GM23338 (cell line): ENCODE measurements around the gene ZNF385B. TPM values are rescaled to one million over a fixed set of nuclear protein-coding genes. Genes with fewer than 3 reads are reported as not detected.

Experiments used
- ATAC-seq: fragments of 200-7000 bp; cut with Tn5 transposase; 3 replicates; pipeline ENCODE4 v1.9.1; 2020
- DNase-seq: peaks from one replicate; pipeline ENCODE4 v3.0.0-alpha.2; 2015; ENCODE audit warnings: low spot score
- H2AFZ ChIP-seq: fragments of 200-600 bp; sonication (generic); 2 replicates; pipeline ENCODE4 v1.8.0; 2016; ENCODE audit warnings: antibody characterized with exemption, mild to moderate bottlenecking, moderate library complexity
- H3F3A ChIP-seq: fragments of 200-600 bp; sonication (generic); replicated peaks from 2 replicates; pipeline ENCODE4 v1.8.0; 2017; ENCODE audit warnings: antibody characterized with exemption, mixed run types, low read depth
- H3K27ac ChIP-seq: fragments of 200-600 bp; sonication (generic); 2 replicates; pipeline ENCODE4 v1.6.1; 2016; ENCODE audit warnings: low read depth
- H3K27me3 ChIP-seq: fragments of 200-600 bp; sonication (generic); 2 replicates; pipeline ENCODE4 v1.8.0; 2016; ENCODE audit warnings: mild to moderate bottlenecking, mixed run types, moderate library complexity; ENCODE audit not compliant: insufficient read depth
- H3K36me3 ChIP-seq: fragments of 200-600 bp; sonication (generic); 2 replicates; pipeline ENCODE4 v1.8.0; 2016; ENCODE audit warnings: mild to moderate bottlenecking; ENCODE audit not compliant: insufficient read depth
- H3K4me1 ChIP-seq: fragments of 200-600 bp; sonication (generic); 2 replicates; pipeline ENCODE4 v1.8.0; 2016; ENCODE audit warnings: mild to moderate bottlenecking, moderate library complexity; ENCODE audit not compliant: insufficient read depth
- H3K4me2 ChIP-seq: fragments of 200-600 bp; sonication (generic); 2 replicates; pipeline ENCODE4 v1.7.1; 2017; ENCODE audit warnings: mixed run types
- H3K4me3 ChIP-seq: fragments of 200-600 bp; sonication (generic); 2 replicates; pipeline ENCODE4 v1.6.1; 2016; ENCODE audit warnings: mixed run types
- H3K79me2 ChIP-seq: fragments of 200-600 bp; sonication (generic); replicated peaks from 2 replicates; pipeline ENCODE4 v1.8.0; 2017; ENCODE audit warnings: mild to moderate bottlenecking; ENCODE audit not compliant: insufficient read depth
- H3K9me2 ChIP-seq: fragments of 200-600 bp; sonication (generic); 2 replicates; pipeline ENCODE4 v1.8.0; 2017; ENCODE audit not compliant: insufficient read depth
- H4K20me1 ChIP-seq: fragments of 200-600 bp; sonication (generic); replicated peaks from 2 replicates; pipeline ENCODE4 v1.8.0; 2017; ENCODE audit warnings: mild to moderate bottlenecking; ENCODE audit not compliant: insufficient read depth
- H3K27ac Mint-ChIP-seq: 2 replicates; pipeline ENCODE4 v1.8.0; 2020; ENCODE audit warnings: inconsistent platforms, mild to moderate bottlenecking, moderate library complexity, mixed read lengths
- H3K27me3 Mint-ChIP-seq: 3 replicates; pipeline ENCODE4 v1.8.0; 2022; ENCODE audit warnings: low read depth, mild to moderate bottlenecking, moderate library complexity, mixed read lengths, inconsistent platforms; ENCODE audit not compliant: insufficient read depth, poor library complexity
- H3K36me3 Mint-ChIP-seq: 3 replicates; pipeline ENCODE4 v1.8.0; 2021; ENCODE audit warnings: low read depth, mild to moderate bottlenecking, inconsistent platforms, moderate library complexity, mixed read lengths
- H3K4me1 Mint-ChIP-seq: 3 replicates; pipeline ENCODE4 v1.8.0; 2020; ENCODE audit warnings: mild to moderate bottlenecking, inconsistent platforms, mixed read lengths
- H3K4me3 Mint-ChIP-seq: 3 replicates; pipeline ENCODE4 v1.8.0; 2021; ENCODE audit warnings: moderate library complexity, mild to moderate bottlenecking, inconsistent platforms, mixed read lengths
- H3K9me3 Mint-ChIP-seq: 3 replicates; pipeline ENCODE4 v1.8.0; 2020; ENCODE audit warnings: moderate library complexity, mild to moderate bottlenecking, inconsistent platforms, mixed read lengths
- CREB1 ChIP-seq: fragments of 250-450 bp; sonication (Bioruptor Pico); IDR thresholded peaks from 2 replicates; pipeline ENCODE4 v1.5.0; 2020; ENCODE audit warnings: low read depth, mild to moderate bottlenecking, moderate library complexity
- ETS1 ChIP-seq: IDR thresholded peaks from 2 replicates; pipeline ENCODE4 v1.6.1; 2016; ENCODE audit warnings: antibody characterized with exemption
- EZH2 ChIP-seq: fragments of 200-600 bp; sonication (generic); IDR thresholded peaks from one replicate; pipeline ENCODE4 v1.8.0; 2017; ENCODE audit warnings: antibody characterized with exemption, mild to moderate bottlenecking, low read depth; ENCODE audit not compliant: unreplicated experiment
- EZH2phosphoT487 ChIP-seq: fragments of 200-600 bp; sonication (generic); IDR thresholded peaks from one replicate; pipeline ENCODE4 v1.8.1; 2018; ENCODE audit warnings: antibody characterized with exemption; ENCODE audit not compliant: unreplicated experiment
- JUNB ChIP-seq: IDR thresholded peaks from one replicate; pipeline ENCODE4 v1.6.1; 2016; ENCODE audit warnings: antibody characterized with exemption; ENCODE audit not compliant: unreplicated experiment
- NANOG ChIP-seq: IDR thresholded peaks from 2 replicates; pipeline ENCODE4 v1.6.1; 2016; ENCODE audit warnings: antibody characterized with exemption, borderline replicate concordance
- POLR2AphosphoS5 ChIP-seq: IDR thresholded peaks from 2 replicates; pipeline ENCODE4 v1.6.1; 2016; ENCODE audit warnings: antibody characterized with exemption, low read depth
- STAT1 ChIP-seq: IDR thresholded peaks from one replicate; pipeline ENCODE4 v1.6.1; 2016; ENCODE audit warnings: antibody characterized with exemption; ENCODE audit not compliant: unreplicated experiment
- ZNF114 ChIP-seq: fragments of 250-450 bp; sonication (Bioruptor Pico); IDR thresholded peaks from 2 replicates; pipeline ENCODE4 v1.5.0; 2020; ENCODE audit warnings: mild to moderate bottlenecking, moderate library complexity
- ZNF331 ChIP-seq: fragments of 250-450 bp; sonication (Bioruptor Pico); IDR thresholded peaks from 2 replicates; pipeline ENCODE4 v1.5.0; 2020; ENCODE audit warnings: low read depth, mild to moderate bottlenecking, moderate library complexity
- polyA plus RNA-seq: library from polyadenylated mRNA; unstranded; fragments of >200 nt; fragmentation: Nextera tagmentation; extraction: Ambion mirVana; gene quantifications from 2 replicates; pipeline ENCODE4 v1.2.1, GENCODE V29; 2016
- total RNA-seq: library from RNA; depleted of rRNA; stranded (reverse); fragments of >200 nt; shearing (Covaris generic); gene quantifications from 2 replicates; pipeline ENCODE4 v1.2.3, GENCODE V29; 2014
- TF ChIP-seq, protein P1 (sequence below): fragments of 250-450 bp; sonication (Bioruptor Pico); IDR thresholded peaks from 2 replicates; pipeline ENCODE4 v1.5.0; 2020; ENCODE audit warnings: mild to moderate bottlenecking, moderate library complexity
- TF ChIP-seq, protein P2 (sequence below): IDR thresholded peaks from one replicate; pipeline ENCODE4 v1.6.1; 2018; ENCODE audit warnings: antibody characterized with exemption; ENCODE audit not compliant: unreplicated experiment
- TF ChIP-seq, protein P3 (sequence below), 2 experiments: fragments of 200-600 bp in 1 of 2; sonication (generic) in 1 of 2; conservative IDR thresholded peaks; 2 replicates each; pipeline versions ENCODE4 v1.5.1 to v1.6.1; 2016 to 2017; ENCODE audit warnings: antibody characterized with exemption in 2 of 2, low read depth in 2 of 2, mild to moderate bottlenecking in 2 of 2, moderate library complexity in 1 of 2

The ZNF385B gene
- total and polyA plus RNA-seq, 2 experiments from 2014 or later, result 1.5 to 4.6 TPM

DNA sequence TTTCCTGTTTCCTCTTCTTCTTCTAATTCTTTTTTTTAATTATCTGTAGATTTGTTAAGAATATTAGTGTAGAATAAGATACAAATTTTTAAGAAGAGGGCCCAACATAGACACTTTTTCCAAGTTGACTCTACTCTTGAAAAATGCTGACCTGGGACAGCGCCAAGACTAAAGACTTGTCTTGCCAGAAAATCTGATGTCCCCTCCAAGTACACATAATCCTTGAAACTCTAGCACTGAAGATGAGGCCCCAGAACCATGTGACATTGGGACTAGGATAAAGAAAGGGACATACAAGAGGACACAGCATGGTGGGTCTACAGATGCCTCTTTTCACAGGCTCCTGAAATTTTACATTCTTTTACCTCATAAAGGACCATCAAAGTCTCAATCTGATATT lies 325.2 kb downstream of the ZNF385B start:
- Histone ChIP-seq H3K27me3 (no peaks in the 10 kb centered on the region), H3K4me3 (no peak overlapping the region), H2AFZ (no peak overlapping the region), H3K4me2 (no peak overlapping the region), H4K20me1 (no peaks in the 10 kb centered on the region), H3K79me2 (no peaks in the 10 kb centered on the region), H3K4me1 (0 out of 2 replicates have a peak, but pooled peaks cover 5% of the 10 kb centered on the region), H3K27ac (no peak overlapping the region), H3F3A (no peaks in the 10 kb centered on the region), H3K36me3 (no peaks in the 10 kb centered on the region), H3K9me2 (no peaks in the 10 kb centered on the region)
- H3K9me3 Mint-ChIP-seq, result peaks cover 3% of the 10 kb centered on the region; the same call in 2 of the 3 replicates
- no peaks in the 10 kb centered on the region for H3K36me3 Mint-ChIP-seq
- H3K4me1 Mint-ChIP-seq, result peaks cover 10% of the 10 kb centered on the region; the same call in 2 of the 3 replicates
- no peak for ATAC-seq
- DNase-seq, result no peak
- no peaks in the 10 kb centered on the region for H3K27me3 Mint-ChIP-seq
- no peak overlapping the region; the same call in 1 of the 2 replicates for H3K27ac Mint-ChIP-seq
- TF ChIP-seq STAT1, result no peak
- TF ChIP-seq, protein P1, sequence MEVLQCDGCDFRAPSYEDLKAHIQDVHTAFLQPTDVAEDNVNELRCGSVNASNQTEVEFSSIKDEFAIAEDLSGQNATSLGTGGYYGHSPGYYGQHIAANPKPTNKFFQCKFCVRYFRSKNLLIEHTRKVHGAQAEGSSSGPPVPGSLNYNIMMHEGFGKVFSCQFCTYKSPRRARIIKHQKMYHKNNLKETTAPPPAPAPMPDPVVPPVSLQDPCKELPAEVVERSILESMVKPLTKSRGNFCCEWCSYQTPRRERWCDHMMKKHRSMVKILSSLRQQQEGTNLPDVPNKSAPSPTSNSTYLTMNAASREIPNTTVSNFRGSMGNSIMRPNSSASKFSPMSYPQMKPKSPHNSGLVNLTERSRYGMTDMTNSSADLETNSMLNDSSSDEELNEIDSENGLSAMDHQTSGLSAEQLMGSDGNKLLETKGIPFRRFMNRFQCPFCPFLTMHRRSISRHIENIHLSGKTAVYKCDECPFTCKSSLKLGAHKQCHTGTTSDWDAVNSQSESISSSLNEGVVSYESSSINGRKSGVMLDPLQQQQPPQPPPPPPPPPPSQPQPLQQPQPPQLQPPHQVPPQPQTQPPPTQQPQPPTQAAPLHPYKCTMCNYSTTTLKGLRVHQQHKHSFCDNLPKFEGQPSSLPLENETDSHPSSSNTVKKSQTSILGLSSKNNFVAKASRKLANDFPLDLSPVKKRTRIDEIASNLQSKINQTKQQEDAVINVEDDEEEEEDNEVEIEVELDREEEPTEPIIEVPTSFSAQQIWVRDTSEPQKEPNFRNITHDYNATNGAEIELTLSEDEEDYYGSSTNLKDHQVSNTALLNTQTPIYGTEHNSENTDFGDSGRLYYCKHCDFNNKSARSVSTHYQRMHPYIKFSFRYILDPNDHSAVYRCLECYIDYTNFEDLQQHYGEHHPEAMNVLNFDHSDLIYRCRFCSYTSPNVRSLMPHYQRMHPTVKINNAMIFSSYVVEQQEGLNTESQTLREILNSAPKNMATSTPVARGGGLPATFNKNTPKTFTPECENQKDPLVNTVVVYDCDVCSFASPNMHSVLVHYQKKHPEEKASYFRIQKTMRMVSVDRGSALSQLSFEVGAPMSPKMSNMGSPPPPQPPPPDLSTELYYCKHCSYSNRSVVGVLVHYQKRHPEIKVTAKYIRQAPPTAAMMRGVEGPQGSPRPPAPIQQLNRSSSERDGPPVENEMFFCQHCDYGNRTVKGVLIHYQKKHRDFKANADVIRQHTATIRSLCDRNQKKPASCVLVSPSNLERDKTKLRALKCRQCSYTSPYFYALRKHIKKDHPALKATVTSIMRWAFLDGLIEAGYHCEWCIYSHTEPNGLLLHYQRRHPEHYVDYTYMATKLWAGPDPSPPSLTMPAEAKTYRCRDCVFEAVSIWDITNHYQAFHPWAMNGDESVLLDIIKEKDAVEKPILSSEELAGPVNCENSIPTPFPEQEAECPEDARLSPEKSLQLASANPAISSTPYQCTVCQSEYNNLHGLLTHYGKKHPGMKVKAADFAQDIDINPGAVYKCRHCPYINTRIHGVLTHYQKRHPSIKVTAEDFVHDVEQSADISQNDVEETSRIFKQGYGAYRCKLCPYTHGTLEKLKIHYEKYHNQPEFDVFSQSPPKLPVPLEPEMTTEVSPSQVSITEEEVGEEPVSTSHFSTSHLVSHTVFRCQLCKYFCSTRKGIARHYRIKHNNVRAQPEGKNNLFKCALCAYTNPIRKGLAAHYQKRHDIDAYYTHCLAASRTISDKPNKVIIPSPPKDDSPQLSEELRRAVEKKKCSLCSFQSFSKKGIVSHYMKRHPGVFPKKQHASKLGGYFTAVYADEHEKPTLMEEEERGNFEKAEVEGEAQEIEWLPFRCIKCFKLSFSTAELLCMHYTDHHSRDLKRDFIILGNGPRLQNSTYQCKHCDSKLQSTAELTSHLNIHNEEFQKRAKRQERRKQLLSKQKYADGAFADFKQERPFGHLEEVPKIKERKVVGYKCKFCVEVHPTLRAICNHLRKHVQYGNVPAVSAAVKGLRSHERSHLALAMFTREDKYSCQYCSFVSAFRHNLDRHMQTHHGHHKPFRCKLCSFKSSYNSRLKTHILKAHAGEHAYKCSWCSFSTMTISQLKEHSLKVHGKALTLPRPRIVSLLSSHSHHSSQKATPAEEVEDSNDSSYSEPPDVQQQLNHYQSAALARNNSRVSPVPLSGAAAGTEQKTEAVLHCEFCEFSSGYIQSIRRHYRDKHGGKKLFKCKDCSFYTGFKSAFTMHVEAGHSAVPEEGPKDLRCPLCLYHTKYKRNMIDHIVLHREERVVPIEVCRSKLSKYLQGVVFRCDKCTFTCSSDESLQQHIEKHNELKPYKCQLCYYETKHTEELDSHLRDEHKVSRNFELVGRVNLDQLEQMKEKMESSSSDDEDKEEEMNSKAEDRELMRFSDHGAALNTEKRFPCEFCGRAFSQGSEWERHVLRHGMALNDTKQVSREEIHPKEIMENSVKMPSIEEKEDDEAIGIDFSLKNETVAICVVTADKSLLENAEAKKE, result no peak
- TF ChIP-seq CREB1, result no peak
- no peak for TF ChIP-seq NANOG
- TF ChIP-seq, protein P2, sequence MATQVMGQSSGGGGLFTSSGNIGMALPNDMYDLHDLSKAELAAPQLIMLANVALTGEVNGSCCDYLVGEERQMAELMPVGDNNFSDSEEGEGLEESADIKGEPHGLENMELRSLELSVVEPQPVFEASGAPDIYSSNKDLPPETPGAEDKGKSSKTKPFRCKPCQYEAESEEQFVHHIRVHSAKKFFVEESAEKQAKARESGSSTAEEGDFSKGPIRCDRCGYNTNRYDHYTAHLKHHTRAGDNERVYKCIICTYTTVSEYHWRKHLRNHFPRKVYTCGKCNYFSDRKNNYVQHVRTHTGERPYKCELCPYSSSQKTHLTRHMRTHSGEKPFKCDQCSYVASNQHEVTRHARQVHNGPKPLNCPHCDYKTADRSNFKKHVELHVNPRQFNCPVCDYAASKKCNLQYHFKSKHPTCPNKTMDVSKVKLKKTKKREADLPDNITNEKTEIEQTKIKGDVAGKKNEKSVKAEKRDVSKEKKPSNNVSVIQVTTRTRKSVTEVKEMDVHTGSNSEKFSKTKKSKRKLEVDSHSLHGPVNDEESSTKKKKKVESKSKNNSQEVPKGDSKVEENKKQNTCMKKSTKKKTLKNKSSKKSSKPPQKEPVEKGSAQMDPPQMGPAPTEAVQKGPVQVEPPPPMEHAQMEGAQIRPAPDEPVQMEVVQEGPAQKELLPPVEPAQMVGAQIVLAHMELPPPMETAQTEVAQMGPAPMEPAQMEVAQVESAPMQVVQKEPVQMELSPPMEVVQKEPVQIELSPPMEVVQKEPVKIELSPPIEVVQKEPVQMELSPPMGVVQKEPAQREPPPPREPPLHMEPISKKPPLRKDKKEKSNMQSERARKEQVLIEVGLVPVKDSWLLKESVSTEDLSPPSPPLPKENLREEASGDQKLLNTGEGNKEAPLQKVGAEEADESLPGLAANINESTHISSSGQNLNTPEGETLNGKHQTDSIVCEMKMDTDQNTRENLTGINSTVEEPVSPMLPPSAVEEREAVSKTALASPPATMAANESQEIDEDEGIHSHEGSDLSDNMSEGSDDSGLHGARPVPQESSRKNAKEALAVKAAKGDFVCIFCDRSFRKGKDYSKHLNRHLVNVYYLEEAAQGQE, result no peak
- TF ChIP-seq POLR2AphosphoS5, result no peak
- no peak for TF ChIP-seq ZNF331 (CRISPR knock-in tag)
- no peak for TF ChIP-seq ETS1
- no peak for TF ChIP-seq ZNF114 (CRISPR knock-in tag)
- no peak for TF ChIP-seq EZH2phosphoT487
- TF ChIP-seq, protein P3, sequence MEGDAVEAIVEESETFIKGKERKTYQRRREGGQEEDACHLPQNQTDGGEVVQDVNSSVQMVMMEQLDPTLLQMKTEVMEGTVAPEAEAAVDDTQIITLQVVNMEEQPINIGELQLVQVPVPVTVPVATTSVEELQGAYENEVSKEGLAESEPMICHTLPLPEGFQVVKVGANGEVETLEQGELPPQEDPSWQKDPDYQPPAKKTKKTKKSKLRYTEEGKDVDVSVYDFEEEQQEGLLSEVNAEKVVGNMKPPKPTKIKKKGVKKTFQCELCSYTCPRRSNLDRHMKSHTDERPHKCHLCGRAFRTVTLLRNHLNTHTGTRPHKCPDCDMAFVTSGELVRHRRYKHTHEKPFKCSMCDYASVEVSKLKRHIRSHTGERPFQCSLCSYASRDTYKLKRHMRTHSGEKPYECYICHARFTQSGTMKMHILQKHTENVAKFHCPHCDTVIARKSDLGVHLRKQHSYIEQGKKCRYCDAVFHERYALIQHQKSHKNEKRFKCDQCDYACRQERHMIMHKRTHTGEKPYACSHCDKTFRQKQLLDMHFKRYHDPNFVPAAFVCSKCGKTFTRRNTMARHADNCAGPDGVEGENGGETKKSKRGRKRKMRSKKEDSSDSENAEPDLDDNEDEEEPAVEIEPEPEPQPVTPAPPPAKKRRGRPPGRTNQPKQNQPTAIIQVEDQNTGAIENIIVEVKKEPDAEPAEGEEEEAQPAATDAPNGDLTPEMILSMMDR (conservative IDR thresholded peaks at IDR 0.05; ENCODE audit: low read depth in 2 of 2), result no peak
- no peak for TF ChIP-seq JUNB
- TF ChIP-seq EZH2, result no peak
- no peak overlapping the region for H3K4me3 Mint-ChIP-seq
